GM18519 (cell line): ENCODE data around the gene MYBPC3.
"Not testable (repeated sequence)": the region's sequence is repeated elsewhere in the genome, so short reads cannot be mapped to it uniquely, and the experiment has no call there.

ENCODE experiments used
- ATAC-seq: cut with Tn5 transposase; IDR thresholded peaks from one replicate; pipeline ENCODE4 v1.9.1; 2021; ENCODE audit warnings: mild to moderate bottlenecking, moderate library complexity; ENCODE audit not compliant: unreplicated experiment, low FRiP score

Gene MYBPC3

DNA sequence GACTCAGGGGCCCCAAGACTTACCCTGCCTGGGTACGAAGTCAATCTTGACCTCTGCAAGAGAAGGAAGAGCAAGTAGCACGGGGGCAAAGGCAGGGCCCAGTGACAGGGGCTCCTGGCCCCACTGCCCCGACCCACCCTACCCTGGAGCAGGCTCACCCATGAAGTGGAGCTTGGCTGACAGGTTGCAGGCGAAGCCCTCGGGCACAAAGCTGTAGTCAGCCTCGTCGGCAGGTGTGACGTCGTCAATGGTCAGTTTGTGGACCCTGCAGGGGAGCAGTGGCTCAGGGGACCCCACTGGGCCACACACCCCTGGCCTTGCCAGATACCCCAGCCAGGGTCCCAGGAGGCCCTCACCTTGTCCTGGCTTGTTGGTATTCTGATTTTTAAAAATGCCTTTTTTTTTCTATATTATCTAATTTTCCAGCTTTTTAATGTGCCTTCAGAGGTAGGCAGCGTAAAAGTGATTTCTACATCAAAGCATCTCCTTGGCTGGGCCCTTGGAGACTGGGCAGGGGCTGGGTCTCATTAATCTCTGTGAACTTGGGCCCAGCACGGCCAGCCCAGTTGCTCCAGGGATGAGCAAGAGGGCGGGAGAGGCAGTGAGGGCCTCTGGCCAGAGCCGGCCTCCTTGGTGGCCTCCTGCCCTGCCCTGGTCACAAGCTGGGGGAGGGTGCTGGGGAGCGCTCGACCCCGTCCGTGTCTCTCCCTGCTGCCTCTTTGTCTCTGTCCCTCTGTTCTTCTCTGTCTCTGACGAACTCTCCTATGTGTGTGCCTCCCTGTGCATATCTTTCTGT is 11.3 kb downstream of the MYBPC3 start:
- ATAC-seq, result no peak

DNA sequence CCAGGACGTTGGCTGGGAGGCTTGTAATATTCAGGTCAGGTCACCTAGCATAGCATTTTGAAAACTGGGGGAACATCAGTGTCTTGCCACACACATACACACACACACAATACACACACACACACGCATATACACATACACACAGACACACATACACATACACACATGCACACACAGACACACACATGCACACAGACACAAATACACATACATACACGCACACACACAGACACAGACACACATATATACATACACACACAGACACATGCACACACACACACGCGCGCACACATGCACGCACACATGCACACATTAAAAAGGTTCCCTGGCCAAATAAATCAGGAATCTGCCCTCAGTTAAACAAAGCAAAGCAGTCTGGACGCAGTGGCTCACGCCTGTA is 12.5 kb downstream of the MYBPC3 start:
- no peak for ATAC-seq

- no peak for ATAC-seq
These were observed 13.9 kb downstream of the MYBPC3 start for GRCh38 chr11:47338396-47339241.

- ATAC-seq, result no peak
These were observed 15.1 kb downstream of the MYBPC3 start for GRCh38 chr11:47337229-47337924.

DNA sequence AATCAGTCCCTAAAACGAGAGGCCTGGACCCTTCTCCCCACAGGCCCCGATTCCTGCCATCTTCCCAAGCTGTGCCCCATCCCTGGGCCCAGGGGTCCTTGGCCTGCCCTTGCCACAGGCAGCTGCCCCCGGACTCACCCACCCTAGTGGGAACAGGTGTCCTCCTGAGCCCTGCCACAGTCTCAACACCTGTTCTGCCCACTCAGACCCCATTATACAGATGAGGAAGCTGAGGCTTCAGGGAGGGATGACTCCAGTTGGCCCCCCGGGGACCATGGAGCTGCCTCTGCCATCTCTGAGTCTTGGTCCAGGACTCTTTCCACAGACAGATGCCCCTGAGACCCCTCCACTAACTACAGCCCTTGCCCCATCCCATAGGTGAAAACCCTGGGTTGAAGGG is 15.9 kb downstream of the MYBPC3 start:
- ATAC-seq, result no peak

DNA sequence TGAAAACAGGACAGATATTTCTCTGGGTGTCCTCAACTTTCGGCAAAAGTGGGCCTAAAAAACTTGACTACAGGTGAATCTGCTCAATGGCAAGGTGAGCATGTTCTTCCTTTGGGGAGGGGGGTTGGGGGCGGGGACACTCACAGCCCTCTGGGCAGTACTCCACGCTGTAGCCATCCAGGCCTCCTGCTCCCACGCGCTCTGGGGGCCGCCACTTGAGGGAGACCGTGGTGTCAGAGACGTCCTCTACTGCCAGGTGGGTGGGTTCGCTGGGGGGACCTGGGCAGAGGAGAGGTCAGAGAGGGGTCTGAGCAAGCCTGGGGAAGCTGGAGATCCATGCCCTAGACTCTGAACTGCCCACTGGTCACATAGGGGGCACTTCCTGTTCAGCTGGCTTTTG is 16.8 kb downstream of the MYBPC3 start:
- no peak for ATAC-seq

- ATAC-seq, result not testable (repeated sequence)
These were observed 17.6 kb downstream of the MYBPC3 start for GRCh38 chr11:47334699-47335411.

DNA sequence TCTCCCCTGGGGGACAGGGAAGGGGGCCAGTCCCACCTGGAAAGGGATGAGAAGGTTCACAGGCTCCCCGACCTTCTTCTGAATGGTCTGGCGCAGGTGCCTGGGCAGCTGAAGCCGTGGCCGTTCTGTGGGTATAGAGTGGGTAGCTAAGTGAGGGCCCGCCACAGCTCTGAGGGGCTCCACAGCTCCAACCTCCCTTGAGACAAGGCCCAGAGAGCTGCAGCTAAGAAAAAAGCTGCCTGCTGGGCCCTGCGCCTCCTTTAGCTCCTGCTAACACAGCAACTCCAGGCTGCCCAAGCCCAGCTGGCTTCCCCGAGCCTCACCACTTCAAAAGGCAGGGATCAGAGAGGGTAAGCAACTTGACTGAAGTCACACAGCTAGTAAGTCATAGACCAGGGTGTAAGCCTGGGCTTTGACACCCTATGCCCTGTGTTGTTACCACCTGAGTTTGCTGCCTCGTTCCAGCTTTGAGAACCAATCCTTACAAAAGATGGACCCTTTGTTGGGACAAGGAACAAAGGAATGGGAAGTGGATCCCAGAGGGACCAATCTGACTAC is 18.5 kb downstream of the MYBPC3 start:
- ATAC-seq, result no peak

DNA sequence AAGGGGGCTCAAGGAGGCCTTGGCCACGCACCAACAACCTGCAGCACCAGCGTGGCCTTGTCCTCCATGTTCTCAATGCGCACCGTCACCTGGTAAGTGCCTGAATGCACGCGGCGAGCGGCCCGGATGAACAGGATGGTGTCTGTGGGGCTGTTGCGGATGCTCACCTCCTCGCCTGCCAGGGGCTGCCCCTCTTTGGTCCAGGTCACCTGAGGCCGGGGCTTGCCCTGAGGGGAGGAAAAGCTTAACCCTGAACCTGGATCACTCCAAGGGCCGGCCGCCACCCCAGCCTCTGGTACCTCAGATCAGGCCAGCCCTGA is 19.0 kb downstream of the MYBPC3 start:
- no peak for ATAC-seq

DNA sequence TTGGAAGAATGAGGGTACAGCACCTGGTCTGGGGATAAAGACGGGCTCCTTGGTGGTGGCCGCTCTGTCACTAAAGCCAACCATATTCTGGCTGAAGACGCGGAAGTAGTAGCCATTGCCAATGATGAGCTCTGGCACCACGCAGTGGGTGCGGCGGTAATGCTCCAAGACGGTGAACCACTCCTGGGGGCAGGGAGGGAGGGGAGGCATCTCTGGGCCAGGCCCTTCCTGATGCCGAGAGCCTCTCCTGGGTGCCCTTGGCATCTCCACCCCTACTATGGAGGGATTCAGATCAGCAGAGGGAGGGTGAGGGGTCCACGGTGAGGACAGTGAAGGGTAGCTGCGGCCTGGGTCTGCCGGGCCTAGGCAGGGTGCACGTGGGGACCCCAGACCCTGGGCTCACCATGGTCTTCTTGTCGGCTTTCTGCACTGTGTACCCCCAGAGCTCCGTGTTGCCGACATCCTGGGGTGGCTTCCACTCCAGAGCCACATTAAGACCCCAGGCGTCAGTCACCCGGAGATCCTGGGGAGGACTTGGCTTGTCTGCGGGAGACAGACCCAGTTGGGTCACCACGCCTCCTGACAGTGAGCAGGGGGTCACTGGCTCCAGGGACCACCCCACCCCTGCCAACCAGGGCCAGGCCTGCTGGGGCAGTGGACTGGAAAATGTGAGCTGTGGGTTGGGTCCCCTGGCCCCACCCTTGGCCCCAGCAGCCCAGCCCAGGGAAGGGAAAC is 19.5 kb downstream of the MYBPC3 start:
- no peak for ATAC-seq

GRCh38 chr11:47332303-47332711 is 20.2 kb downstream of the MYBPC3 start:
- no peak for ATAC-seq

DNA sequence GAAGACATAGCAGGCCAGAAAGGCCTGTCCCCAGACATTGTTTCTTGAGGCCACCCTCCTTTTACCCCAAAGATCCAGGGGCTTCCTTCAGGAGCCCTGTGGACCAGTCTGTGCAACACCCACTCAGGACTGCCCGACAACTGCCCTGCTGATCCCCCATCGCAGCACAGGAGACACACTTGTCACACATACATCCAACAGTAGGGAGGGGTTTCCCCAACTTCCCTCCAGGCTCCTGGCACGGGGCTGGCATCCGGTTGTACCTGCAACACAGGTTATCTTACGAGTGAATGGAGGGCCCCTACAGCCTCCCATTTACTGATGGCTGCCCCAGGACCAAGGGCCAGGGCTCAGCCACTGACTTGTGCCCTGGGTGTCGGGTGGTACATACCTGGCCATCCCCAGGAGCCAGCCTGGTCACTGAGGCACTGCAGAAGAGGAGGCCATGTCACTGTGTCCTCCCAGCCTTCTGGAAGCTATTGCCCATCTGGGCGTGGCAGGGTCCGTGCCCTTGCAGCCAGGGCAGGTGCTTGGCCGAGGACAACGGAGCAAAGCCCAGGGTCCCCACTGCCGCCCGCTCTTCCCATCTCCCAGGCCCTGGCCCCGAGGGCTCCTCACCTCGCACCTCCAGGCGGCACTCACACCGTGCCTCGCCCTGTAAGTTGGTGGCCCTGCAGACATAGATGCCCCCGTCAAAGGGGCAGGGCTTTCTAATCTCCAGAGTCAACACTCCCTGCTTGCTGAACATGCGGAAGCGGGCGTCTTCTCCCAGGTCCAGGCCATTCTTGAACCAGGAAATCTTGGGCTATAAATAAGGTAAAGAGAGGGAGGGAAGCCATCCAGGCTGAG is 20.8 kb downstream of the MYBPC3 start:
- no peak for ATAC-seq

GRCh38 chr11:47329987-47330931 is 22.2 kb downstream of the MYBPC3 start:
- no peak for ATAC-seq

- no peak for ATAC-seq
These were observed 23.0 kb downstream of the MYBPC3 start for GRCh38 chr11:47329431-47329986.

DNA sequence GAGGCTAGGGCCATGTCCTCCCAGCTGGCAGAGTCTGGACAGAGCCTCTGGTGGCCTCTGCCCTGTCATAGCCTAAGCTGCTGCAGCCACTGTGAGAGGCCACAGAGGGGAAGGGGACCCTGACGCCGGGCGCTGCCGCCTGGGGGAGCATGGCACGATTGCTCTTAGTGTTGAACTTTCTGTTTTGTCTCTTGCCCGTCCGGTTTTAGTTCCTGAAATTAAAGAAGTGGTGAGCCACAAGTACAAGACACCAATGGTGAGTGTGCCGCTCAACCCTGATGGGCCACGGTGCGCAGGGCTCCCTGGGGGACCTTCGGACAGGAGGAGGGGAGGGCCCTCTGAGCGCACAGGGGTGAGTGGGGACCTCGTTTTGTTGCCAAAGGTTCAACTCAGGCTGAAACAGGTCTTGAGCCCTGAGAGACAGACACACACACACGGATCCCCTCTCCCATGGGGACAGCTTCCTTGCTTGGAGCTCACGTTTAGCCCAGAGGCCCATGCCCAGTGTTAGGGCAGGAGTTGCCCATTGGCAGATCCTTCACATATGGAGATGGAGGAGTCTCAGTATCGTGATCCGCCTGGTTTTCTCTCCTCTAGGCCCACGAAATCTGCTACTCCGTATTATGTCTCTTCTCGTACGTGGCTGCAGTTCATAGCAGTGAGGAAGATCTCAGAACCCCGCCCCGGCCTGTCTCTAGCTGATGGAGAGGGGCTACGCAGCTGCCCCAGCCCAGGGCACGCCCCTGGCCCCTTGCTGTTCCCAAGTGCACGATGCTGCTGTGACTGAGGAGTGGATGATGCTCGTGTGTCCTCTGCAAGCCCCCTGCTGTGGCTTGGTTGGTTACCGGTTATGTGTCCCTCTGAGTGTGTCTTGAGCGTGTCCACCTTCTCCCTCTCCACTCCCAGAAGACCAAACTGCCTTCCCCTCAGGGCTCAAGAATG is 23.8 kb downstream of the MYBPC3 start:
- no peak for ATAC-seq

DNA sequence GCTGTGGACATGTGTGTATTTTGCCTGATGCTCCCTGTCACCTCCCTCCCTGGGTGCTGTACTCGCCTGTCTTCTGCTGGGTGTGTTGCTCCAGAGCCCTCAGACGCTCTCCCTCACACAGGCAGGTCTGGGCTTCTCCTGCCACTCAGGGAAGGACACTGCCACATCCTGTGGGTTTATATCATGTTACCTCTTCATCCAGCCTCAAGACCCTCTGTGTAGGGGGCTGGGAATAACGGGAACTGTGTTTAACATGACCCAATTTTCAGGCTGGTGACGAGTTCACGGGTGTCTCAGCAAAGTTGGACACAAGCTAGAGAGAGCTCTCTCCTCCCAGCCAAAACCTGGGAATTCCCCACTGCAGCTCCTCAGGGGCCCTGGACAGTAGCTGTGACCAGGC is 24.6 kb downstream of the MYBPC3 start:
- no peak for ATAC-seq
